HEK293 (cell line): ENCODE measurements around the gene GNAS.

ENCODE experiments used
- CTCF ChIA-PET: fragments of 350-600 bp; formaldehyde crosslinking; extraction: SDS; loops from one replicate; lab custom pipeline; 2021; ENCODE audit warnings: antibody characterized with exemption; lab: Yijun Ruan, JAX
- POLR2A ChIA-PET: fragments of 300-600 bp; formaldehyde crosslinking; extraction: SDS; loops from one replicate; lab custom pipeline; 2020; ENCODE audit warnings: antibody characterized with exemption, inconsistent platforms; lab: Yijun Ruan, JAX
- H3K27ac ChIP-seq: fragments of 200-500 bp; sonication (Bioruptor generic); 2 replicates; pipeline ENCODE4 v1.5.1; 2014; ENCODE audit warnings: low read depth, low read length, control low read depth, inconsistent platforms; ENCODE audit errors: extremely low read depth
- H3K36me3 ChIP-seq, 2 experiments: fragments of 200-500 bp in 1 of 2; sonication (Bioruptor generic) in 1 of 2; 1 replicate in 1 of 2; 2 replicates in 1 of 2; pipeline ENCODE4 v1.5.1; 2014 to 2017; ENCODE audit warnings: inconsistent platforms in 2 of 2, low read length in 2 of 2; ENCODE audit not compliant: control insufficient read depth in 2 of 2, insufficient read depth in 1 of 2
- H3K4me1 ChIP-seq: fragments of 200-500 bp; sonication (Bioruptor generic); 2 replicates; pipeline ENCODE4 v1.5.1; 2014; ENCODE audit warnings: mild to moderate bottlenecking, low read length, inconsistent platforms; ENCODE audit not compliant: control insufficient read depth, insufficient read depth
- H3K4me3 ChIP-seq: 2 replicates; pipeline ENCODE4 v1.5.1; 2011; ENCODE audit warnings: low read depth, mild to moderate bottlenecking, control low read depth, low read length, moderate library complexity
- H3K9me3 ChIP-seq: fragments of 200-500 bp; sonication (Bioruptor generic); 2 replicates; pipeline ENCODE4 v1.5.1; 2014; ENCODE audit warnings: low read depth, low read length, inconsistent platforms; ENCODE audit not compliant: control insufficient read depth, insufficient read depth
- CTCF ChIP-seq: fragments of 450-650 bp; formaldehyde crosslinking; IDR thresholded peaks from 2 replicates; pipeline ENCODE4 v1.5.1; 2016; ENCODE audit warnings: missing biosample characterization, missing genetic modification characterization
- GLIS1 ChIP-seq: fragments of 450-650 bp; formaldehyde crosslinking; IDR thresholded peaks from 2 replicates; pipeline ENCODE4 v1.5.1; 2016; ENCODE audit warnings: missing biosample characterization, missing genetic modification characterization
- GLIS2 ChIP-seq: fragments of 450-650 bp; formaldehyde crosslinking; IDR thresholded peaks from 2 replicates; pipeline ENCODE4 v1.5.1; 2016; ENCODE audit warnings: missing biosample characterization, missing genetic modification characterization
- REPIN1 ChIP-seq: fragments of 450-650 bp; formaldehyde crosslinking; IDR thresholded peaks from 2 replicates; pipeline ENCODE4 v1.5.1; 2017; ENCODE audit warnings: missing biosample characterization, missing genetic modification characterization, low read depth
- SP2 ChIP-seq: fragments of 450-650 bp; formaldehyde crosslinking; IDR thresholded peaks from 2 replicates; pipeline ENCODE4 v1.5.1; 2016; ENCODE audit warnings: missing biosample characterization, missing genetic modification characterization
- ZBTB7A ChIP-seq: fragments of 450-650 bp; formaldehyde crosslinking; IDR thresholded peaks from 2 replicates; pipeline ENCODE4 v1.5.1; 2016; ENCODE audit warnings: low read depth, missing biosample characterization, missing genetic modification characterization
- ZFHX2 ChIP-seq: fragments of 450-650 bp; formaldehyde crosslinking; conservative IDR thresholded peaks from 2 replicates; pipeline ENCODE4 v1.5.1; 2016; ENCODE audit warnings: missing biosample characterization, missing genetic modification characterization
- ZFP41 ChIP-seq: fragments of 450-650 bp; formaldehyde crosslinking; IDR thresholded peaks from 2 replicates; pipeline ENCODE4 v1.5.1; 2016; ENCODE audit warnings: missing biosample characterization, missing genetic modification characterization, borderline replicate concordance
- ZNF114 ChIP-seq: fragments of 450-650 bp; formaldehyde crosslinking; IDR thresholded peaks from 2 replicates; pipeline ENCODE4 v1.5.0; 2017; ENCODE audit warnings: missing biosample characterization, missing genetic modification characterization
- ZNF24 ChIP-seq: fragments of 450-650 bp; formaldehyde crosslinking; IDR thresholded peaks from 2 replicates; pipeline ENCODE4 v1.5.1; 2016; ENCODE audit warnings: missing biosample characterization, missing genetic modification characterization
- ZNF335 ChIP-seq: fragments of 450-650 bp; formaldehyde crosslinking; conservative IDR thresholded peaks from 2 replicates; pipeline ENCODE4 v1.5.1; 2016; ENCODE audit warnings: missing biosample characterization, missing genetic modification characterization
- ZNF366 ChIP-seq: fragments of 450-650 bp; formaldehyde crosslinking; conservative IDR thresholded peaks from 2 replicates; pipeline ENCODE4 v1.5.1; 2016; ENCODE audit warnings: missing biosample characterization, missing genetic modification characterization
- ZNF404 ChIP-seq: fragments of 450-650 bp; formaldehyde crosslinking; IDR thresholded peaks from 2 replicates; pipeline ENCODE4 v1.5.1; 2017; ENCODE audit warnings: missing biosample characterization, missing genetic modification characterization
- ZNF416 ChIP-seq: fragments of 450-650 bp; formaldehyde crosslinking; IDR thresholded peaks from 2 replicates; pipeline ENCODE4 v1.5.1; 2016; ENCODE audit warnings: missing biosample characterization, missing genetic modification characterization
- ZNF426 ChIP-seq: fragments of 450-650 bp; formaldehyde crosslinking; IDR thresholded peaks from 2 replicates; pipeline ENCODE4 v1.5.1; 2017; ENCODE audit warnings: missing biosample characterization, missing genetic modification characterization, mild to moderate bottlenecking, inconsistent platforms, moderate library complexity
- ZNF555 ChIP-seq: fragments of 450-650 bp; formaldehyde crosslinking; conservative IDR thresholded peaks from 2 replicates; pipeline ENCODE4 v1.5.1; 2017; ENCODE audit warnings: missing biosample characterization, mild to moderate bottlenecking, missing genetic modification characterization, inconsistent platforms
- ZNF596 ChIP-seq: fragments of 450-650 bp; IDR thresholded peaks from 2 replicates; pipeline ENCODE4 v1.5.0; 2018; ENCODE audit warnings: missing biosample characterization, mild to moderate bottlenecking, missing genetic modification characterization, moderate library complexity
- ZNF621 ChIP-seq: fragments of 450-650 bp; formaldehyde crosslinking; IDR thresholded peaks from 2 replicates; pipeline ENCODE4 v1.5.1; 2017; ENCODE audit warnings: missing biosample characterization, missing genetic modification characterization
- ZNF645 ChIP-seq: fragments of 450-650 bp; formaldehyde crosslinking; IDR thresholded peaks from 2 replicates; pipeline ENCODE4; 2016; ENCODE audit warnings: missing biosample characterization, missing genetic modification characterization
- ZNF658 ChIP-seq: fragments of 450-650 bp; formaldehyde crosslinking; IDR thresholded peaks from 2 replicates; pipeline ENCODE4; 2016; ENCODE audit warnings: missing biosample characterization, missing genetic modification characterization
- ZNF701 ChIP-seq: fragments of 450-650 bp; formaldehyde crosslinking; IDR thresholded peaks from 2 replicates; pipeline ENCODE4 v1.5.1; 2016; ENCODE audit warnings: missing biosample characterization, missing genetic modification characterization
- ZNF777 ChIP-seq: fragments of 450-650 bp; formaldehyde crosslinking; IDR thresholded peaks from 2 replicates; pipeline ENCODE4 v1.5.1; 2017; ENCODE audit warnings: missing biosample characterization, missing genetic modification characterization, borderline replicate concordance
- ZNF785 ChIP-seq: fragments of 450-650 bp; formaldehyde crosslinking; IDR thresholded peaks from 2 replicates; pipeline ENCODE4 v1.5.1; 2016; ENCODE audit warnings: missing biosample characterization, missing genetic modification characterization
- ZNF830 ChIP-seq: fragments of 450-650 bp; IDR thresholded peaks from 2 replicates; pipeline ENCODE4 v1.5.0; 2018; ENCODE audit warnings: missing biosample characterization, missing genetic modification characterization, low read depth, mild to moderate bottlenecking, moderate library complexity
- TF ChIP-seq, protein P1 (sequence below): fragments of 450-650 bp; formaldehyde crosslinking; IDR thresholded peaks from 2 replicates; pipeline ENCODE4 v1.5.1; 2016; ENCODE audit warnings: missing biosample characterization, missing genetic modification characterization
- TF ChIP-seq, protein P2 (sequence below): sonication (generic); formaldehyde crosslinking; IDR thresholded peaks from 2 replicates; pipeline ENCODE4 v1.8.1; 2022; ENCODE audit warnings: mild to moderate bottlenecking, moderate library complexity, missing genetic modification reagents
- TF ChIP-seq, protein P3 (sequence below): fragments of 450-650 bp; formaldehyde crosslinking; IDR thresholded peaks from 2 replicates; pipeline ENCODE4 v1.5.1; 2016; ENCODE audit warnings: missing biosample characterization, missing genetic modification characterization

GNAS gene

GRCh38 chr20:58892141-58892931 is 39.8 kb downstream of the GNAS start:
- H3K4me1 ChIP-seq = peaks cover 20% of the 10 kb centered on the region
- H3K9me3 ChIP-seq = no peaks in the 10 kb centered on the region
- ChIA-PET POLR2A (interaction anchor here (0.9 kb wide), 2 partner anchors 18 to 330 kb away, joined by 3 read pairs; no protein-coding TSS in a partner anchor), CTCF (no interaction called here)
- peak overlapping the region; percentile 86 for H3K4me3 ChIP-seq
- H3K27ac ChIP-seq = peak overlapping the region; percentile 97
- peaks cover 0 to 21% of the 10 kb centered on the region in 2 experiments; a peak in 1 of 3 replicates for H3K36me3 ChIP-seq
- peak; percentile 65 for TF ChIP-seq ZNF366 (tag by site-specific recombination)
- TF ChIP-seq ZNF645 (tag by site-specific recombination) = 0 out of 2 replicates have a peak, but pooled peaks have one; percentile 74
- no peak for TF ChIP-seq ZNF555
- TF ChIP-seq, protein P1, sequence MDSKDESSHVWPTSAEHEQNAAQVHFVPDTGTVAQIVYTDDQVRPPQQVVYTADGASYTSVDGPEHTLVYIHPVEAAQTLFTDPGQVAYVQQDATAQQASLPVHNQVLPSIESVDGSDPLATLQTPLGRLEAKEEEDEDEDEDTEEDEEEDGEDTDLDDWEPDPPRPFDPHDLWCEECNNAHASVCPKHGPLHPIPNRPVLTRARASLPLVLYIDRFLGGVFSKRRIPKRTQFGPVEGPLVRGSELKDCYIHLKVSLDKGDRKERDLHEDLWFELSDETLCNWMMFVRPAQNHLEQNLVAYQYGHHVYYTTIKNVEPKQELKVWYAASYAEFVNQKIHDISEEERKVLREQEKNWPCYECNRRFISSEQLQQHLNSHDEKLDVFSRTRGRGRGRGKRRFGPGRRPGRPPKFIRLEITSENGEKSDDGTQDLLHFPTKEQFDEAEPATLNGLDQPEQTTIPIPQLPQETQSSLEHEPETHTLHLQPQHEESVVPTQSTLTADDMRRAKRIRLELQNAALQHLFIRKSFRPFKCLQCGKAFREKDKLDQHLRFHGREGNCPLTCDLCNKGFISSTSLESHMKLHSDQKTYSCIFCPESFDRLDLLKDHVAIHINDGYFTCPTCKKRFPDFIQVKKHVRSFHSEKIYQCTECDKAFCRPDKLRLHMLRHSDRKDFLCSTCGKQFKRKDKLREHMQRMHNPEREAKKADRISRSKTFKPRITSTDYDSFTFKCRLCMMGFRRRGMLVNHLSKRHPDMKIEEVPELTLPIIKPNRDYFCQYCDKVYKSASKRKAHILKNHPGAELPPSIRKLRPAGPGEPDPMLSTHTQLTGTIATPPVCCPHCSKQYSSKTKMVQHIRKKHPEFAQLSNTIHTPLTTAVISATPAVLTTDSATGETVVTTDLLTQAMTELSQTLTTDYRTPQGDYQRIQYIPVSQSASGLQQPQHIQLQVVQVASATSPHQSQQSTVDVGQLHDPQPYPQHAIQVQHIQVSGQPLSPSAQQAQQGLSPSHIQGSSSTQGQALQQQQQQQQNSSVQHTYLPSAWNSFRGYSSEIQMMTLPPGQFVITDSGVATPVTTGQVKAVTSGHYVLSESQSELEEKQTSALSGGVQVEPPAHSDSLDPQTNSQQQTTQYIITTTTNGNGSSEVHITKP (tag by site-specific recombination) = peak; percentile 79
- TF ChIP-seq ZNF596 (tag by site-specific recombination) = peak; percentile 78
- TF ChIP-seq ZNF701 (tag by site-specific recombination) = 0 out of 2 replicates have a peak, but pooled peaks have one; percentile 54
- TF ChIP-seq ZFP41 (tag by site-specific recombination) = no peak
- no peak for TF ChIP-seq ZNF404
- peak; percentile 43; the same call in 1 of the 2 replicates for TF ChIP-seq ZBTB7A (tag by site-specific recombination)
- no peak for TF ChIP-seq ZNF658
- TF ChIP-seq, protein P2, sequence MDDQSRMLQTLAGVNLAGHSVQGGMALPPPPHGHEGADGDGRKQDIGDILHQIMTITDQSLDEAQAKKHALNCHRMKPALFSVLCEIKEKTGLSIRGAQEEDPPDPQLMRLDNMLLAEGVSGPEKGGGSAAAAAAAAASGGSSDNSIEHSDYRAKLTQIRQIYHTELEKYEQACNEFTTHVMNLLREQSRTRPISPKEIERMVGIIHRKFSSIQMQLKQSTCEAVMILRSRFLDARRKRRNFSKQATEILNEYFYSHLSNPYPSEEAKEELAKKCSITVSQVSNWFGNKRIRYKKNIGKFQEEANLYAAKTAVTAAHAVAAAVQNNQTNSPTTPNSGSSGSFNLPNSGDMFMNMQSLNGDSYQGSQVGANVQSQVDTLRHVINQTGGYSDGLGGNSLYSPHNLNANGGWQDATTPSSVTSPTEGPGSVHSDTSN = no peak
- no peak for TF ChIP-seq ZNF114 (tag by site-specific recombination)
- TF ChIP-seq GLIS2 (tag by site-specific recombination) = peak; percentile 99
- TF ChIP-seq, protein P3, sequence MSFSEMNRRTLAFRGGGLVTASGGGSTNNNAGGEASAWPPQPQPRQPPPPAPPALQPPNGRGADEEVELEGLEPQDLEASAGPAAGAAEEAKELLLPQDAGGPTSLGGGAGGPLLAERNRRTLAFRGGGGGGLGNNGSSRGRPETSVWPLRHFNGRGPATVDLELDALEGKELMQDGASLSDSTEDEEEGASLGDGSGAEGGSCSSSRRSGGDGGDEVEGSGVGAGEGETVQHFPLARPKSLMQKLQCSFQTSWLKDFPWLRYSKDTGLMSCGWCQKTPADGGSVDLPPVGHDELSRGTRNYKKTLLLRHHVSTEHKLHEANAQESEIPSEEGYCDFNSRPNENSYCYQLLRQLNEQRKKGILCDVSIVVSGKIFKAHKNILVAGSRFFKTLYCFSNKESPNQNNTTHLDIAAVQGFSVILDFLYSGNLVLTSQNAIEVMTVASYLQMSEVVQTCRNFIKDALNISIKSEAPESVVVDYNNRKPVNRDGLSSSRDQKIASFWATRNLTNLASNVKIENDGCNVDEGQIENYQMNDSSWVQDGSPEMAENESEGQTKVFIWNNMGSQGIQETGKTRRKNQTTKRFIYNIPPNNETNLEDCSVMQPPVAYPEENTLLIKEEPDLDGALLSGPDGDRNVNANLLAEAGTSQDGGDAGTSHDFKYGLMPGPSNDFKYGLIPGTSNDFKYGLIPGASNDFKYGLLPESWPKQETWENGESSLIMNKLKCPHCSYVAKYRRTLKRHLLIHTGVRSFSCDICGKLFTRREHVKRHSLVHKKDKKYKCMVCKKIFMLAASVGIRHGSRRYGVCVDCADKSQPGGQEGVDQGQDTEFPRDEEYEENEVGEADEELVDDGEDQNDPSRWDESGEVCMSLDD (tag by site-specific recombination) = peak; percentile 99
- no peak for TF ChIP-seq REPIN1 (tag by site-specific recombination)
- peak; percentile 88 for TF ChIP-seq GLIS1 (tag by site-specific recombination)
- TF ChIP-seq CTCF (tag by site-specific recombination) = peak; percentile 94
- peak; percentile 40 for TF ChIP-seq ZFHX2 (tag by site-specific recombination)
- no peak for TF ChIP-seq ZNF416 (tag by site-specific recombination)
- TF ChIP-seq ZNF335 = peak; percentile 91
- TF ChIP-seq ZNF426 (tag by site-specific recombination) = no peak
- TF ChIP-seq ZNF785 (tag by site-specific recombination) = 0 out of 2 replicates have a peak, but pooled peaks have one; percentile 32
- 0 out of 2 replicates have a peak, but pooled peaks have one; percentile 32 for TF ChIP-seq ZNF24
- TF ChIP-seq ZNF830 (tag by site-specific recombination) = no peak
- TF ChIP-seq ZNF621 = no peak
- peak; percentile 67 for TF ChIP-seq SP2 (tag by site-specific recombination)
- TF ChIP-seq ZNF777 (tag by site-specific recombination) = 0 out of 2 replicates have a peak, but pooled peaks have one; percentile 47
